SH-SY5Y (cell line): ENCODE results near the gene PLA2G4E.

Source experiments
- GATA2 ChIP-seq: IDR thresholded peaks from 2 replicates; pipeline ENCODE4 v1.6.1; 2011; ENCODE audit warnings: mild to moderate bottlenecking, low read depth, low read length
- GATA3 ChIP-seq: IDR thresholded peaks from 2 replicates; pipeline ENCODE4 v1.6.1; 2011; ENCODE audit warnings: low read depth, mild to moderate bottlenecking, low read length, moderate library complexity

GRCh38 chr15:42058791-42059190, 37.9 kb upstream of the PLA2G4E start:
- no peak for TF ChIP-seq GATA2
- TF ChIP-seq GATA3: no peak
